Measurements from ENCODE around the gene NFIC.

Gene NFIC

DNA sequence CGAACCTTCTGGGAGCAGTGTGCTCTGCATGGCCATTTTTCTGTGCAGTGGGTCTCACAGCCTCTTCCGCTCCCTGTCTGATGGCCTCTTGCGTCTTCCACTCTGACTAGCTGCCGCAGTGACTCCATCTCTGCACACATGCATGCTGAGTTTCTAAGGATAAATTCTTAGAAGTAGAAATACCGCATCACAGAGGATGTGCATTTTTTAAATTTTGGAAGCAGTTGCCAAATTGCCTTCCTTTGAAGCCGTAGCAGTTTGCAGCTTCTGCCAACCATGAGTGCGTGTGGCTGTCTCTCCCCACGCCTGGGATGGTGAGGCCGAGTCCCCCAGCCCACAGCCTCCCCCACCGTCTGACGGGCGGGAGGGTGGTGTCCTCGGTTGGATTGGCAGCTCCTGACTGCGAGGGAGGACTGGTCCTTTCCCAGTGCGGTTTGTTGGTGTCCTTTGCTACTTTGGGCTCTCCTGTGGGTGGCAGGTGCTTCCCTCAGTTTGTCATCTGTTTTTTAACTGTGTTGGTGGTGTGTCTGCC lies 149.6 kb downstream of the NFIC start:
- DNase-seq, result no peak

DNA sequence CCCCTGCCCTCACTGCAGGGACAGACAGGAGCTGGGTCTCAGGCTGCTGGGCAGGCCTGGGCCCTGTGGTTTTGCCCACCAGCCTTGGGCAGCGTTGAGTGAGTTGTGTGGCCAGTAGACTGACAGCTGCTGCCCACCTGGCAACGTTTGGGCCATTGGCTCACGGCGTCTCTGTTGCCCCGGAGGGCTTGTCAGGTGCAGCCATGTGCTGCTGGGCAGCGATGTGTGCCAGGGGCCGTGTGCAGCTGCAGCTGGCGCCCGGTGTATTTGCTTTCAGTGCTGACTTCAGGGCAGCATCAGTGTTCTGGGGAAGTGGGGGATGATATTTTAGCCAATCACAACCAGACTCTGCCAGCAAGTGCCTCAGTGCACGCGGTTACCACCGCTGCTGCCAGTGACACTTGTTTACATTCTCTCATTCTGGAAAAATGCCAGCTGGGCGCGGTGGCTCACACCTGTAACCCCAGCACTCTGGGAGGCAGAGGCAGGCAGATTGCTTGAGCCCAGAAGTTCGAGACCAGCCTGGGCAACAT lies 150.4 kb downstream of the NFIC start:
- DNase-seq, result peak; percentile 96

GRCh38 chr19:3517638-3518037 lies 151.3 kb downstream of the NFIC start:
- no peak for DNase-seq

DNA sequence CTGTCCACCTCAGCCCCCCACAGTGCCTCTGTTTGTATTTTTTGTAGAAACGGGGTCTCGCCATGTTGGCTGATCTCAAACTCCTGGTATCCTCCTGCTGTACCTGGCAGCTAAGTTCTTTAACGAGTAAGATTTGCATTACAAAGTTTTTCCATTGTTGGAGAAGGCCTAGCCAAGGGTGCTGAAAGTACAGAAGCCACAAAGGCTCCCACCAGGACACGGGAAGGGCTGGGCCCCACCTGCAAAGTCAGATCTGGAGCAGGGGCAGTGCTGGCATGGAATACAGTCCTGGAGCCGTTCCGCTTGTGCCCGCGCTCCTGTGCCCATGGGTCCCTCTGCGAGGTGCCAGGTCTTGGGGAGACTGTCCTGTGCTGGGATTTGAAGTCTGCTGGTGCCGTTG lies 151.9 kb downstream of the NFIC start:
- no peak for DNase-seq

- DNase-seq, result no peak
Measured at GRCh38 chr19:3518659-3519058, 152.3 kb downstream of the NFIC start.

Measured in RPMI8226 (cell line).